NCI-H2107 (cell line): ENCODE data around the gene CCL16.

Experiments
- DNase-seq: peaks from one replicate; lab custom pipeline; 2025; lab: John Stamatoyannopoulos, UW

The CCL16 gene

DNA sequence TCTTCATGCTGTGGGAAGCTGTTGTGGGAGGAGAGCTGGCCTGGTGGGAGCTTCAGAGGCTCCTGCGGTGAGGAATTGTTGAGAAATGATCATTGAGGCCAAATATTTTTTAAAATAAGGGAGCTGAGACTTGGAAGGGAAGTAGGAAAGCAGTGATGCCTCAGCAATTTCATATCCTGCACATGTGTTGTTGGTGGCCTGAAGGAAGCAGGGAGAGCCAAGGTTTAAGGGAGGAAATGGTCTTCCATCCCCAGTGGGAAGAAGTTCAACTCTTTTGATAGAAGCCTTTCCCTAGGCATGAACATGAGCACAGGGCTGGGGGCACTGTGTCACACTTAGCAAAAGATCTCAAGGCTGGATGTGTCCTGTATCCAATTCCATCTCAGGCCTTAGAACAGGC is 5.3 kb upstream of the CCL16 start, which contains the start of gene CCL14:
CCL14 (minus strand) TSS at position 87 of the 400 bp plus-strand sequence; CDS start at position 7, 80 bp downstream.
- no peak for DNase-seq

DNA sequence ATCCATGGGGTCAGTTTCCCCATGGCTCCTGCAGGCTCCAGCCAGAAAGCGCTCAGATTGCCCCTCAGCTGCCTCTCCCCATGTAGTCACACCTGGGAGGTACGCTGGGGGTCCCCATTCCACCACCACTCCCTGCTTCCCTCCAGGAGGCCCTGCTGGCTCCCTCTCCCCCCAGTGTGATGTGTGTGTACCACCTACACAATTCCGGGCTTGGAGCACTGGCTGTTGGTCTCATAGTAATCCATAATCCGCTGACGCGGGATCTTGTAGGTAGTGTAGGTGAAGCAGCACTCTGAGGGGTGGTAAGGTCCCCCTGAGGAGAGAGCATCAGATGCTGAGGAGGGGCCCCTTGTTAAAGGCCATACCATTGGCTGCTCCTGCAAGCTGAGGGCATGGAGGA is 2.8 kb upstream of the CCL16 start:
- no peak for DNase-seq

DNA sequence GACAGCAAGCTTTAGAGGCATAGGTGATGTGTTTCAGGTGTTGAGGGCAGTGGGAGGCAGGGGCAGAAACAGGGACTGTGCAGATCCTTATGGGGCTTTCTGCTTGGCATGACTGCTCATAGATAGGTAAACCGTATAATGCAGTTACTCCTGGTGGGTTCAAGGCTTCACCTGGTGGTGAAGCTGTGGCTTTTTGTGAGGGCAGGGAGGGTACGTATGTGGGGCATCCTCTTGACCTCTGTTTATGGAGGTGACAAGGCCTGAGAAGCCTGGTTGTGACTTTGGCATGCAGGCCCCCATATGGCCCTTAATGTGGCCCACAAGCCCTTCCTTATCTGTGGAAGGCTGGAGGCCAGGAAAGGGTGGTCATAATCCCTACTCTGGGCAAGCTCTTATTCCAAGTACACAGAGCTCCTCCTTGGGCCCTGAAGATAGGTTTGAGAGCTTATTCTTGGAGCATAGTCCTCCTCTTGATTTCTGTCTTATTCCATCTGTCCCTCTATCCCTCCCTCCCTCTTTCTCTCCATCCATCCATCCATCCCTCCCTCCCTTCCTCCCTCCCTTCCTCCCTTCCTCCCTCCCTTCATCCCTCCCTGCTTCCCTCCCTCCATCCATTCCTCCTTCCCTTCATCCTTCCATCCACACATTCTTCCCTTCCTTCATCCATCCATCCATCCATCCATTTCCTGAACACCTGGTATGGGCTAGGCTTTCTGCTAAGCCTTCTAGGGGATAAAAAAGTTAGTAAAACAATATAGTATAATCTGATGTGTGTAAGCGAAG is 1.3 kb upstream of the CCL16 start:
- no peak for DNase-seq

DNA sequence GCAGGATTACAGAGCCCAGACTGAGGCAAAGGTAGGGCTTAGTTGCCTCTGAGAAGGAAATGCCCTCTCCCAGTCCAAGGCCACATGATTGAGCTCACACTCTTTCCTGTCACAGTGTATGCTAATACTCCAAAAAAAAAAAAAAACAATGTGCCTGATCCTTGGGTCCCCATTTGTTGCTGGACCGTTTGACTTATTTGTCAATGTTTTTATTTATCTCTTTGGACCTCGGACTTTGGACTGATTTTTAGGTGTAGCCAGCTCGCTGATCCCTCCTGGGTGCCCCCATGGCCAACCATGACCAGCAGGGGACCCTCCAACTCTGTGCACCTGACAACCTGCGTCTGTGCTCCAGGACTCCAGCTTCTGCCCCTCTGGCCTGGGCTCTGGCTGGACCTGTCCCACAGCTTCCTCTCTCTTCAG is 622 bp upstream of the CCL16 start:
- DNase-seq = no peak

DNA sequence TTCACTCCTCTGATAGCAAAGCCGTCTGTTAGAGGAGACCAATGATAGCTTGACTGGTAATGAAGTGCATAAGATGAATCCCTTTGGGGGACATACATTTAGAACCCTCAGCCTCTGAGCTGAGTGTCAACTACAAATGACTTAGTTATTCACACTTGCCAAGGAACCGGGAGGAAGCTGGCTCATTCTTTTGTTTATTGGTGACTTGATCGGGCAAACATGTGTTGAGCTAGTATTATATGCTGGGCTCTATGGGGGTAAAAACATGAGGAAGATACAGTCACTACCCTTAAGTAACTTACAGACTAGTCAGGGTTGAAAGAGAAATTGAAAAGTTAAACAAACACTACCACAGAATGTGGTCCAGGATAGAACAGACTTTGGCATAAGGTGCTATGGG is 3.0 kb downstream of the CCL16 start:
- DNase-seq = no peak

DNA sequence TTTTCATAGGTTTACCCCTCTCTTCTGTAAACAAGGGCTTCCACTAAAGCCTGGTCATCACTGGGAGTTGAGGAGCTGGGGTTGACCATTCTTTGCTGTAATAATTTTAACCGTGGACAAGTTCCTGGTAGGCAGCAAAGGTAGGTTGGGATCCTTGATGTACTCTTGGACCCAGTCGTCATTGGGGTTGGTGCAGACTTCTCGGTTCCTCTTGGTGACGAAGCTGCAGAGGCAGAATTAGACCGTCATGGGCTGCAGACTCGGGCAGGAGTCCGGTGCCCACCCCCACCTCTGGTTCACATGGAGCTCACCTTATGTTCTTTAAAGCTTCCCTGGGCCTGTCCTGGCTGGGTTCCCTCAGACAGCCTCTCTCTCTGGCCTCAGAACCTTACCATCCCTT is 3.8 kb downstream of the CCL16 start:
- DNase-seq = no peak

DNA sequence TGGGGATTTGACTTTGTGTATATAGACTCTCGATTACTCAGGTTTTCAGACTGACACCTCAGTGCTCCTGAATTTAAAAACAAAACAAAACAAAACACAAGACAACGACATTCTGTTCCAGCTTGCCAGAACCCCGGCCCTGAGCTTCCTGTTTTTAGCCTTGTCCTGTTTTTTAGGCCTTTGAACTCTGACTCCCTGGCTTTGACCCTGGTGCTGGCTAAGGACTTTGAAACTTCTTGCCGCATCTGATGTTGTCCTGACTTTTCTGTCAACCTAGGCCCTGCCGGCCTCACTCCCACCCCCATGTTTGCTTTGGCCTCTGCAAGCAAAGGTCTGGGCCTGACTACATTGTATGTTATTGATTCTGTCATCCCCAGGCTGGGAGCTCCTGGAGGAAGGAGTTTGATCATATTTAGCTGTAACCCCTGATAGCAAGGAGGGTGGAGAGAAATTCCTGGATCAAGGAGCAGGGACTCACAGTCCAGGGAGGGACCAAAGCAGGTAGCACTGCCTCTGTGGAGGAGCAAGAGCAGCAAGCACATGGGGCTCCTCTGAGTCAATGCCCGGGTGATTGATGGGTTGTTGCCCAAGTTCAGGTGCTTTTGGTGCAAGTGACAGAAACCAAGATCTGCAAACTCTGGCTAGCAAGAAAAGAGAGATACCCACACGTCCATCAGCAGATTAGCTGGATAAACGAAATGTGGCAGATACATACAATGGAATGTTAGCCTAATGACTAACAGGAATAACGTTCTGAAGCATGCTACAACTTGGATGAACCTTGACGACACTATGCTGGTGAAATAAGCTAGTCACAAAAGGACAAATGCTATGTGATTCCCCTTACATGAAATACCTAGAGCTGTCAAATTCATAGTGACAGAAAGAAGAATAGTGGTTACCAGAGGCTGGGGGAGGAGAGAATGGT is 7.7 kb downstream of the CCL16 start:
- no peak for DNase-seq

DNA sequence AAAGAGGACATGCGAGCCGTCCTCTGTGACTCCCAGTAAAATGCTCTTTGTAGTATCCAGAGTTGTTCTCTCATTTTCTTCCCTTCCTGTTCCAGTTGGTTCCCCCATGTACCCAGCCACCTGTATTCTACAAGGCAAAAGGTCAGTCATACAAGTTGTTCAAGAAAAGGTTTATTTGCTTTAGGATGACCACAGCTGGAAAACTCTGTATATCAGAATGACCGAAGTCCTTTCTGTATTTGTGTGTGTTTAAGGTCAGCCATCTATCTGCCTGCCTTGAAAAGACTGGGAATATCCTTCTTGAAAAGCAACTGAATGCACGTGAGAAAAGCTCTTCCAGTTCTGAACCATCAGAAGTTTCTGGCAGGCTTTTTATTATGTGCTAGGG is 8.4 kb downstream of the CCL16 start:
- no peak for DNase-seq

DNA sequence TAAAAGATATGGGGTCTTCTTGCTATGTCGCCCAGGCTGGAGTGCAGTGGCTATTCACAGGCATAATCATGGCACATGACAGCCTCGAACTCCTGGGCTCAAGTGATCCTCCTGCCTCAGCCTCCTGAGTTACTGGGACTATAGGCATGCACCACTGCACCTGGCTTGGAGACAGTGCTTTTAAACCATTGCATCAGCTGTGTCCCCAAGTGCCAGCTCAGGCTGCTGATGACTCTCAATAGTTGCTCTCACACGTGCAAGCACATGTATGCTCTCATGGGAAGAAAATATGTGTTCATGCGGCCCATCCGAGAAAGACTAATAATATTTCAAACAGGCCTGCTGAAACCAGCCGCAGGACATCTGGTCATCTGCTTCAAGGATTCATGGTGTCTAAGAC is 8.8 kb downstream of the CCL16 start:
- no peak for DNase-seq

DNA sequence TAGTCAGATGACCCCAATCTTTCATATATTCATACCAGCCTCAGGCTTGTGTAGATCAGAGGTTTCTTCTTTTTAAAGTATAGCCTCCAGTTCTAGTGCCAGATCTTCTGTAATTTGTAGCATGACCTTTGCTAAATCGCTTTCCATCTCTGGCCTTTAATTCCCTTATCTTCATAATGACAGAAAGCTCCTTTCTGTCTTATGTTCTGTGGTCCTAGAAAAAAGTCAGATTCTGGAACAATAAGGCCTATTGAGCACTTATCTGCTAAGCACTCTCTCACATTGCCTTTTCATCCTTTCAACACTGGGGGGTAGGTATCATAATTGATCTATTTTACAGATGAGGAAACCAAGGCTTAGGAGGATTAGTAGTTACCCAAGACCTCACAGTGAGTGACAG is 9.2 kb downstream of the CCL16 start:
- no peak for DNase-seq

DNA sequence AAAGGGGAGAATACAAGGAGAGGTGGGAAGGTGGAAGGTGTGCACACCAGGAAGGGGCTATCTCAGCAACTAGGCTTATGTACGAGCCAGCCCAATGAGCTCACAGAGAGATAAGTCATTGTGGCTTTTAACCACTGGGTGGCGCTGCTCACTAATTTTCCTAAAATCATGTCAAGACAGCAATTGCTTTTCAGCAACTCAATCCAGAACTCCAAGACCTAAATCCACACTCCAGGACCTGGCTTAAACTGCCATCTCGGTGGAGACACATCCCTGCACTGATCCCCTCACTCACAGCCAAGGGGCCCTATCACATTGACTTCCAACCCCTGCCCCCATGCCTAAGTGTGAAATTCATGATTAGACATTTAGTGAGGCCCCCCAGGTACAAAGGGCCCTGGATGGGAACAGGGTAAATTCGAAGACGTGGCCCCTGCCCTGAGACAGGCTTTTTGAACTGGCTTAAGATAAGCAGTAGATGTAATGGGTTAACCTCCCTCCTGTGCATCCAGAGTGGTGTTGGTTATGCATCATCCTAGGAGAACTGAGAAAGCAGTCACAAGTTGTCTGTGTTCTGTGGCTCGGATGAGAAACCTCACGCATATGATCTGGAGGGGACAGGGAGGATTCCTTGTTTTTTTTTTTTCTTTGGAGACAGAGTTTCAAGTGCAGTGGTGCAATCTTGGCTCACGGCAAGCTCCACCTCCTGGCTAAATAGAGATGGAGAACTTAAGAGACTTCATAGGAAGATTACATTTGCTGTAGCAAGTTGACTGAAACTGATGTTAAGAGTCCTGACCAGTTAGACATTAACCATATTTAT is 11.5 kb downstream of the CCL16 start:
- DNase-seq = peak; percentile 52

DNA sequence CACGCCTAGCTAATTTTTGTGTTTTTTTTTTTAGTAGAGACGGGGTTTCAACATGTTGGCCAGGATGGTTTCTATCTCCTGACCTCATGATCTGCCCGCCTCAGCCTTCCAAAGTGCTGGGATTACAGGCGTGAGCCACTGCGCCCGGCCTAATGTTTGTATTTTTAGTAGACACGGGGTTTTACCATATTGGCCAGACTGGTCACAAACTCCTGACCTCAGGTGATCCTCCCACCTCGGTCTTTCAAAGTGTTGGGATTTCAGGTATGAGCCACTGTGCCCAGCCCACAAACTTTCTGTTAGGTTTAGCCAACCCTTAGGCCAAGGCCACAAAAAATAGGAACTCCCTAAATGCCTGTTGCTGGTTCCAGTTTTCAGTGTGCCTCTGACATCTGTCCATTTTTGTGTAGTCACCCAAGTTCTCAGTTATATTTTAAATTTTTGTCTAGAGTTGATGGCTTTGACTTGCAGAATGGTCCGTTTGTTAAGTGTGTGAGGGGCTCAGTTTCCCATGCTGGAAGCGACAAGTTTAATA is 12.7 kb downstream of the CCL16 start:
- DNase-seq = no peak

DNA sequence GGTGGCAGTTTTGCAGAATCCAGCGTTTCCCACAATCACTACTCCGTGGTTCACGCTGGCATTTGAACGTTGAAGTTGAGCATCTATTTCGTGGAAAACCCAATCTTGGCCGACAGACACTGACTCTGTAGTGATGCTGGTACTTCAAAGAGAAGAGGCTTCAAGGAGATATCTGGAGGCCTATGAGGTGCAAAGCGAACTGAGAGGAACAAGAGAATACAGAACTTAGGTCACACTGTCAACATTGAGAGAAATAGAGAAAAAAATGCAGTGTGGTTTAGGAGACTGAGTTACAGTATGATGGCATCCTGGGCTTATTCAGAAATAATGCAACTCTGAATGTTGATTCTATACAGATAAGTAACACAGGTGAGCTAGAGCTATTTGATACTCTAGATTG is 16.0 kb downstream of the CCL16 start:
- no peak for DNase-seq

DNA sequence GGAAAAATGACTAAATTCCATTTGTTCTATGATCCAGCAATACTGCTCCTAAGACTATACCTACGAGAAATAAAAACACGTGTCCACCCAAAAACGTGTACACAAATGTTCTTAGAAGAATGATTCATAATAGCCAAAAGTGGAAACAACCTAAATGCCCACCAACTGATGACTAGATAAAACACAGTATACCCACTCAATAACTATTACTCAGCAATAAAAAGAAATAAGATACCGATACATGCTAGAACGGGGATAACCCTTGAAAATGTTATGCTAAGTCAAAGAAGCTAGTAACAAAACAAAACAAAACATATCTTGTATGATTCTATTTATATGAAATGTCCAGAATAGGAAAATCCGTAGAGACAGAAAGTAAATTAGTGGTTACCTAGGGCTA is 17.6 kb downstream of the CCL16 start:
- DNase-seq = no peak

DNA sequence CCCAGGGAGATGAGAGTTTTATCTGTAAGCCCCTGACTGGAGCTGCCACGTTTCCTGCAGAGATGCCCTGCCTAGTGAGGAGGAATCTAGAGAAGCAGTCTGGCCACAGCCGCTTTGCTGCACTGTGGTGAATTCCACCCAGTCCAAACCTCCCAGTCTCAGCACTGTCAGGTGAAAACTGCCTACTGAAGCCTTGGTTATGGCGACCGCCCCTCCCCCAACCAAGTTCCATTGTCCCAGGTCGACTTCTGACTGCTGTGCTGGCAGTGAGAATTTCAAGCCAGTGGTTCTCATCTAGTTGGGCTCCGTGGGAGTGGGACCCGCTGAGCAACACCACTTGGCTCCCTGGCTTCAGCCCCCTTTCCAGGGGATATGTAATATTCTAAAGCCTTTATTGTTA is 27.6 kb downstream of the CCL16 start:
- DNase-seq = no peak

DNA sequence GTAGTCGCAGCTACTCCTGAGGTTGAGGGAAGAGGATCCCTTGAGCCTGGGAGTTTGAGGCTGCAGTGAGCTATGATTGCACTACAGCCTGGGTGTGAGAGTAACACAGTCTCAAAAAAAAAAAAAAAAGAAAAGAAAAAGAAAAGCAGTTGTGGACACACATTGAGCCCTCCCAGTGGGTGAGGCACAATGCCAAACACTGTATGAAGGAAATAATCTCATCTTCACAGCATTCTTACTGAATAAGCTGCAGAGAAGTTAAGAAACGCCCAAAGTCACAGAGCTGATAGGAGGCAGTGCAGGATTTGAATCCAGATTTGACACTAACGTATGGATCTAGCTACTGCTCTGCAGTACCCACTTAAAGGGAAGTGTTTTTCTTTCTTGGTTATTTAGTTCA is 31.9 kb downstream of the CCL16 start:
- DNase-seq = no peak

DNA sequence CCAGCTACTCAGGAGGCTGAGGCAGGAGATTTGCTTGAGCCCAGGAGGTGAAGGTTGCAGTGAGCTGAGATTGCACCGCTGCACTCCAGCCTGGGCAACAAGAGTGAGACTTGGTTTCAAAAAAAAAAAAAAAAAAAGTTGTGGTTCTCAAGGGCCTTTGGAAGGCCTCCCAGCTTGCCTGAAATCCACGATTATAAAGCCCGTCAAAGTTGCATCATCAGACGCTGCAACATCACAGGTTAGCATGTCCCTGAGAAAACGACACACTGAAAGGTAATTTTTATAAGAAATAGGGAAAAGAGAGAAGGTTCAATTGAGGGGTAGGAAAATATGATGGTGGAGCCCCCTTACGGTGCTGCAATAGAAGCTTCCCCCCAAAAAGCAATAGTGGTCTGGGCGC is 33.2 kb downstream of the CCL16 start:
- no peak for DNase-seq

DNA sequence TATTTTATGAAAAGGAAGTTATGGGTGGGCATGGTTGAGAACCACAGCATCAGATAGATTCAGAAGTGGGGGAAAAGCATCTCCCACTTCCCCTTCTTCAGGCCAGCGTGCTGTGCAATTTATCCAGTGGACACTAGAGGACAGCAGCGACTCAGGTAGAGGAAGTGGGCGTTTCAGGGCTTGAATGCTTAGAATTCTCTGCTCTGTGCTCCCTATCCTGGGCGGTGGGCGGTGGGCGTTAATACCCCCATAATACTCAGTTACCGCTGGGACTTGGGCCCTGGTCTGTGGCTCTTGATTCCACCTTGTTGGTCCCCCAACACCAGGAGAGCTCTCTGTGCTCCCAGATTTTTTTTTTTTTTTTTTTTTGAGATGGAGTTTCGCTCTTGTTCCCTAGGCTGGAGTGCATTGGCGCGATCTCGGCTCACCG is 34.1 kb downstream of the CCL16 start:
- peak; percentile 48 for DNase-seq

DNA sequence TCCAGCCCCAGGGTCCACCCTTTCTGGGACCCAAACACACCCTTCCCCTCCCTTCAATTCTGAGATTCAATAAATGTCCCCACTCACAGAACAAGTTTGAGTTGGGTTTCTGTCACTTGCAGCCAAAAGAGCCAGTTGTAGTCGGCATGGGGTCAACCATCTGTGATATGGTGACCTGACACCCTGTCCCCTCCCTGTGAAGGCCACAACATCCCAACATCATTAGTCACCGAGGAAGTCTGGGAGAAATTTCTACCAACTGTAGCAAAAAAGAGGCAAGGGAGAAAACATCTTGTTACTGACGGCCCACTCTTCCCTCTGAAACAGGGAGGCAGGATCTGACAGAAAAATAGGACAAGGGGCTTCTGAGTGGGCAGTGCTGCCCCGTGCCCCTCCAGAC is 37.1 kb downstream of the CCL16 start:
- DNase-seq = no peak

DNA sequence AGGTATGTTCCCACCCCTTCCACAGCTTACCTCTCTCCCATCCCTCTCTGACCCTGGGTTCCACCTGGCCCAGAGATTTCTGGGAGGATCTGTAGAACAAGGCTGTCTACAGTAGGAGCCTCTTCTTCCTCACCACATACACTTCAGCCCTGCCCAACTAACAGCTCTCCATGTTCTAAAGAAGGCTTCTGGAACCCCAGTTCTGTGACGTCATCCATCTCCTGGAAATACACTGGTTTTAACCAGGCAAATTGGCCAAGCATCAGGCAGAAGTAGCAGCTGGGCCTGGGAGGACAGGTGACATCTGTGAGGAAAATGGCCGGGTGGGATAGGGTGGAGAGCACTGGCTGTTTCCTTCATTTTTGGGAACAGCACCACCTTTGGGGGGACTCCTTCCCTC is 37.8 kb downstream of the CCL16 start, which contains the start of gene LYZL6:
LYZL6 (minus strand) TSS at position 177 of the 400 bp plus-strand sequence. CDS start 4,357 bp downstream, outside the sequence.
- no peak for DNase-seq

DNA sequence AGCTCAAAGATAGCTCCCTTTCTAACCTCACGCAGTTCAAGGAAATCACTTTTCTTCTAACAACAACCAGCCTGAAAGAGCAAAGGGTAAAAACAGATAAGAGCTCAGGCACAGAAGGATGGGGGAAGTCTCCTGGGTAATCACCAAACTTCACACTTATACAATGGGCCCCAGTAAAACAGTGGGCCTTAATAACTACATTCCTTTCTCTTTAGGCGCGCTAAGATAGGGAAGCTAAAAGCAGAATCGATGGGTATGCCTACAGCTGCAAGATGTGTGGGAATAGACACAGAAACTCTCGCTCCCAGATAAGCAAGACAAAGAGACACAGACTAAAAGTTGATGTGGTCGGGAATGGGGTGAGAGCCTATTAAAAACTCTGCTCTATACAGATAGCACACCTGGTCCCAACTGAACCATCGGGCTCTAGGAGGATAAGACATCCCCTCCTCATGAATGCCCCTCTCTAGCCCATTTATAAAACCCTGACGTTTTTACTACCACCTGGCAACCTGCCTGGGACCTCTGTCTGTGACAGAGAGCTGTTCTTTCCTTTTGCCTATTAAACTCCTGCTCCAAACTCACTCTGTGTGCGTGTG is 38.6 kb downstream of the CCL16 start:
- no peak for DNase-seq
